ENCODE measurements around the gene HDGF. TPM values are rescaled to one million over a fixed set of nuclear protein-coding genes. Genes with fewer than 3 reads are reported as not detected.

Gene HDGF
- total and polyA plus RNA-seq, 2 of the 8 experiments (the other 6 are each of a cell fraction or from before 2014, with no cell fraction given), result 145 to 391 TPM

GRCh38 chr1:156733989-156734584, 17.4 kb downstream of the HDGF start:
- Histone ChIP-seq H3K27me3 (replicated peaks in 1 of 4; ENCODE audit: control insufficient read depth in 3 of 4, extremely low read depth in 1 of 4, insufficient read depth in 3 of 4, low read length in 3 of 4) (no peaks in the 10 kb centered on the region), H3K4ac (replicated peaks; ENCODE audit: insufficient read length, low read depth, low read length) (no peak overlapping the region), H2AK5ac (ENCODE audit: low read depth, low read length) (no peak overlapping the region), H3K4me3 (ENCODE audit: extremely low read depth in 1 of 4, insufficient read depth in 2 of 4, low read depth in 3 of 4, low read length in 4 of 4) (no peak overlapping the region), H4K91ac (replicated peaks; ENCODE audit: insufficient read length, low read length) (no peak overlapping the region), H3K56ac (replicated peaks; ENCODE audit: insufficient read length, low read depth, low read length) (no peak overlapping the region), H4K5ac (ENCODE audit: insufficient read length, low read depth, low read length) (no peak overlapping the region), H4K8ac (ENCODE audit: extremely low read depth, insufficient read depth, low read length) (no peak overlapping the region), H3K79me1 (ENCODE audit: low read depth, low read length) (peaks cover 3% of the 10 kb centered on the region), H3K4me2 (ENCODE audit: insufficient read depth in 1 of 2, low read depth in 2 of 2, low read length in 2 of 2) (no peak overlapping the region), H3K23ac (ENCODE audit: insufficient read length) (no peak overlapping the region), H3K36me3 (ENCODE audit: control insufficient read depth in 2 of 4, insufficient read depth in 4 of 4, low read length in 3 of 4) (peaks cover 0 to 18% (median 0%) of the 10 kb centered on the region in 4 experiments; a peak in 3 of 8 replicates), H2BK20ac (ENCODE audit: low read length) (no peak overlapping the region), H4K20me1 (replicated peaks in 1 of 2; ENCODE audit: control insufficient read depth in 1 of 2, insufficient read depth in 2 of 2, low read length in 2 of 2) (peaks cover 0 to 8% of the 10 kb centered on the region in 2 experiments), H3K18ac (ENCODE audit: extremely low read depth, low read length) (no peak overlapping the region), H2BK12ac (ENCODE audit: low read depth, low read length) (no peak overlapping the region), H3K79me2 (ENCODE audit: control insufficient read depth in 1 of 2, insufficient read depth in 2 of 2, low read length in 2 of 2) (peaks cover 5 to 14% of the 10 kb centered on the region in 2 experiments; a peak in 2 of 4 replicates), H3K27ac (ENCODE audit: low read depth, low read length) (no peak overlapping the region), H3K4me1 (replicated peaks in 1 of 4; ENCODE audit: control insufficient read depth in 3 of 4, insufficient read depth in 4 of 4, low read length in 3 of 4) (no peaks in the 10 kb centered on the region), H2AFZ (ENCODE audit: low read length) (no peak overlapping the region), H2BK5ac (ENCODE audit: low read depth, low read length) (no peak overlapping the region), H2BK15ac (ENCODE audit: low read length) (no peak overlapping the region), H3K23me2 (ENCODE audit: low read depth, low read length) (0 out of 2 replicates have a peak, but pooled peaks cover under 1% of the 10 kb centered on the region), H3K14ac (ENCODE audit: insufficient read length) (no peak overlapping the region), H2BK120ac (replicated peaks; ENCODE audit: low read depth, low read length) (no peak overlapping the region), H3K9ac (replicated peaks in 1 of 4; ENCODE audit: extremely low read depth in 1 of 4, low read depth in 3 of 4, low read length in 3 of 4) (no peak overlapping the region), H3K9me3 (ENCODE audit: insufficient read depth in 2 of 2, low read depth in 1 of 2, low read length in 1 of 2) (no peaks in the 10 kb centered on the region)
- DNase-seq (ENCODE audit: low read depth in 1 of 2, low spot score in 2 of 2), result no peak
- 90% methylated on average over 20 of the region's 20 CpGs; no CpG with 5 or more reads in 1 of the 2 experiments for WGBS, 2 experiments (ENCODE audit: extremely low coverage in 1 of 2, insufficient coverage in 1 of 2, insufficient read length in 1 of 2, insufficient replicate concordance in 2 of 2, low coverage in 1 of 2, low lambda C conversion rate in 2 of 2, missing lambda C conversion rate in 1 of 2)
- POLR2A ChIA-PET (ENCODE audit: partially characterized antibody), result interaction anchor here (0.6 to 13.3 kb wide), 5 partner anchors 9 to 297 kb away, joined by 3 to 214 read pairs (median 5); partner anchors contain the start of genes HDGF and MRPL24
- FAIRE-seq, result no peak
- TF ChIP-seq ZNF274 (IDR thresholded peaks at IDR 0.05; ENCODE audit: borderline replicate concordance, extremely low read depth, low read length) (no peak), CBX8 (IDR thresholded peaks at IDR 0.05; ENCODE audit: borderline replicate concordance, low read depth, low read length) (no peak), NRF1 (IDR thresholded peaks at IDR 0.05; ENCODE audit: low read depth, low read length) (no peak), CTBP2 (IDR thresholded peaks at IDR 0.05; ENCODE audit: borderline replicate concordance, insufficient read depth, insufficient read length, low read length) (no peak), JUN (IDR thresholded peaks at IDR 0.05; ENCODE audit: low read depth, low read length) (no peak), HDAC2 (IDR thresholded peaks at IDR 0.05; ENCODE audit: borderline replicate concordance in 1 of 2, low read depth in 2 of 2, low read length in 2 of 2) (no peak), ATF3 (IDR thresholded peaks at IDR 0.05; ENCODE audit: insufficient read depth, low read depth, low read length) (no peak), ATF2 (IDR thresholded peaks at IDR 0.05; ENCODE audit: low read length) (no peak)
- CTCF ChIA-PET (ENCODE audit: partially characterized antibody), result interaction anchor here (0.6 to 65.2 kb wide), 4 partner anchors 8 to 125 kb away, joined by 3 to 4284 read pairs (median 19); partner anchors contain the start of genes CRABP2, INSRR, METTL25B and NES

All from H1 (cell line).